ENCODE data around the gene PTMA.

The PTMA gene

GRCh38 chr2:231671270-231672050 lies 36.9 kb upstream of the PTMA start:
- H3F3A ChIP-seq (ENCODE audit: control insufficient read depth, insufficient read depth): peaks cover 63% of the 10 kb centered on the region
- peak overlapping the region; percentile 86 for H3K4me3 ChIP-seq (ENCODE audit: low read length)
- peaks cover 96% of the 10 kb centered on the region for H3K4me1 ChIP-seq (ENCODE audit: control insufficient read depth, low read length)
- TF ChIP-seq CTCF (IDR thresholded peaks at IDR 0.05; ENCODE audit: low read depth, low read length, poor library complexity, severe bottlenecking): no peak
- TF ChIP-seq EZH2phosphoT487 (IDR thresholded peaks at IDR 0.05; ENCODE audit: borderline replicate concordance, low read length): no peak
- H3K9me2 ChIP-seq (replicated peaks; ENCODE audit: control insufficient read depth, low read length): no peaks in the 10 kb centered on the region
- H3K36me3 ChIP-seq (ENCODE audit: control insufficient read depth, low read length): peaks cover 15% of the 10 kb centered on the region
- no peaks in the 10 kb centered on the region for H3K27me3 ChIP-seq (ENCODE audit: control insufficient read depth, low read length)
- no peaks in the 10 kb centered on the region for H3K9me3 ChIP-seq (ENCODE audit: control insufficient read depth, insufficient read depth, low read length)
- no peaks in the 10 kb centered on the region for H4K20me1 ChIP-seq (ENCODE audit: control insufficient read depth, insufficient read depth, low read depth, low read length)
- H3K4me2 ChIP-seq (ENCODE audit: low read length): peak overlapping the region; percentile 99
- peaks cover 9% of the 10 kb centered on the region for H3K79me2 ChIP-seq (ENCODE audit: control insufficient read depth, low read length)
- peak overlapping the region; percentile 99 for H3K27ac ChIP-seq (ENCODE audit: low read depth, low read length)

- peaks cover 60% of the 10 kb centered on the region for H3F3A ChIP-seq (ENCODE audit: control insufficient read depth, insufficient read depth)
- TF ChIP-seq EZH2phosphoT487 (IDR thresholded peaks at IDR 0.05; ENCODE audit: borderline replicate concordance, low read length) (no peak), CTCF (IDR thresholded peaks at IDR 0.05; ENCODE audit: low read depth, low read length, poor library complexity, severe bottlenecking) (peak; percentile 68)
- H3K36me3 ChIP-seq (ENCODE audit: control insufficient read depth, low read length): peaks cover 15% of the 10 kb centered on the region
- H3K4me1 ChIP-seq (ENCODE audit: control insufficient read depth, low read length): peaks cover 96% of the 10 kb centered on the region
- no peaks in the 10 kb centered on the region for H3K27me3 ChIP-seq (ENCODE audit: control insufficient read depth, low read length)
- H3K79me2 ChIP-seq (ENCODE audit: control insufficient read depth, low read length): peaks cover 12% of the 10 kb centered on the region
- H3K4me3 ChIP-seq (ENCODE audit: low read length): peak overlapping the region; percentile 86
- H3K4me2 ChIP-seq (ENCODE audit: low read length): peak overlapping the region; percentile 99
- no peaks in the 10 kb centered on the region for H3K9me2 ChIP-seq (replicated peaks; ENCODE audit: control insufficient read depth, low read length)
- no peaks in the 10 kb centered on the region for H3K9me3 ChIP-seq (ENCODE audit: control insufficient read depth, insufficient read depth, low read length)
- H4K20me1 ChIP-seq (ENCODE audit: control insufficient read depth, insufficient read depth, low read depth, low read length): no peaks in the 10 kb centered on the region
- peak overlapping the region; percentile 99 for H3K27ac ChIP-seq (ENCODE audit: low read depth, low read length)
Observed at GRCh38 chr2:231672617-231673347, 35.5 kb upstream of the PTMA start.

- Histone ChIP-seq H3K36me3 (ENCODE audit: control insufficient read depth, low read length) (peaks cover 15% of the 10 kb centered on the region), H4K20me1 (ENCODE audit: control insufficient read depth, insufficient read depth, low read depth, low read length) (no peaks in the 10 kb centered on the region), H3K79me2 (ENCODE audit: control insufficient read depth, low read length) (peaks cover 12% of the 10 kb centered on the region), H3K27ac (ENCODE audit: low read depth, low read length) (peak overlapping the region; percentile 99), H3K9me2 (replicated peaks; ENCODE audit: control insufficient read depth, low read length) (no peaks in the 10 kb centered on the region), H3F3A (ENCODE audit: control insufficient read depth, insufficient read depth) (peaks cover 60% of the 10 kb centered on the region), H3K27me3 (ENCODE audit: control insufficient read depth, low read length) (no peaks in the 10 kb centered on the region), H3K4me3 (ENCODE audit: low read length) (peak overlapping the region; percentile 86), H3K4me1 (ENCODE audit: control insufficient read depth, low read length) (peaks cover 94% of the 10 kb centered on the region), H3K9me3 (ENCODE audit: control insufficient read depth, insufficient read depth, low read length) (no peaks in the 10 kb centered on the region), H3K4me2 (ENCODE audit: low read length) (peak overlapping the region; percentile 99)
- TF ChIP-seq EZH2phosphoT487 (IDR thresholded peaks at IDR 0.05; ENCODE audit: borderline replicate concordance, low read length) (no peak), CTCF (IDR thresholded peaks at IDR 0.05; ENCODE audit: low read depth, low read length, poor library complexity, severe bottlenecking) (no peak)
Observed at GRCh38 chr2:231673348-231673770, 35.0 kb upstream of the PTMA start.

All from DOHH2 (cell line).